ENCODE data around the gene TGM2. TPM values are rescaled to one million over a fixed set of nuclear protein-coding genes. Genes with fewer than 3 reads are reported as not detected.

TGM2 gene
- total RNA-seq, 1 experiment from 2014 or later = 113 TPM

GRCh38 chr20:38187517-38187916, 22.4 kb upstream of the TGM2 start:
- POLR2A ChIA-PET = interaction anchor here (0.7 kb wide), 1 partner anchor 114 kb away, joined by 5 read pairs; no protein-coding TSS in a partner anchor
- intact Hi-C loops (cut with micrococcal nuclease; ENCODE audit: unreplicated experiment) = no loop called here
- H3K27ac ChIP-seq (ENCODE audit: low read length) = no peak overlapping the region
- TF ChIP-seq POLR2AphosphoS5 (IDR thresholded peaks at IDR 0.05; ENCODE audit: low read depth, low read length) = no peak
- TF ChIP-seq REST (IDR thresholded peaks at IDR 0.05; ENCODE audit: insufficient read depth in 1 of 2, low read depth in 2 of 2, low read length in 1 of 2) = no peak
- no peak for TF ChIP-seq SIN3A (IDR thresholded peaks at IDR 0.05; ENCODE audit: borderline replicate concordance, insufficient read depth, low read depth, low read length)
- no peak for TF ChIP-seq CTCF (IDR thresholded peaks at IDR 0.05)
- no peak for TF ChIP-seq TCF7L2 (IDR thresholded peaks at IDR 0.05; ENCODE audit: low read depth, low read length)
- no TSS peak for BruUV-seq (replicated peaks)
- no peak for ATAC-seq
- no peaks in the 10 kb centered on the region for H3K4me1 ChIP-seq (ENCODE audit: control insufficient read depth, insufficient read depth, low read length)
- no peaks in the 10 kb centered on the region for H3K9me3 ChIP-seq (ENCODE audit: control insufficient read depth, insufficient read depth, low read depth, low read length)
- DNase-seq (ENCODE audit: low read depth, low spot score) = no peak
- no peaks in the 10 kb centered on the region for H3K36me3 ChIP-seq (ENCODE audit: control insufficient read depth, insufficient read depth, low read length)
- in situ Hi-C loops (cut with HindIII; ENCODE audit: low pct_unique_long_range_greater_than_20kb, low sequenced_read_pairs) = no loop called here
- H3K4me3 ChIP-seq (ENCODE audit: low read depth in 2 of 2, low read length in 2 of 2) = no peak overlapping the region
- CTCF ChIA-PET = interaction anchor here (0.6 to 1.5 kb wide), 3 partner anchors 33 to 114 kb away, joined by 4 to 6 read pairs (median 4); no protein-coding TSS in a partner anchor
- no peaks in the 10 kb centered on the region for H3K27me3 ChIP-seq (ENCODE audit: control insufficient read depth, insufficient read depth, low read length)

GRCh38 chr20:38186788-38187221, 21.7 kb upstream of the TGM2 start:
- intact Hi-C loops (cut with micrococcal nuclease; ENCODE audit: unreplicated experiment) = no loop called here

GRCh38 chr20:38184101-38184500, 19.0 kb upstream of the TGM2 start:
- no peaks in the 10 kb centered on the region for H3K36me3 ChIP-seq (ENCODE audit: control insufficient read depth, insufficient read depth, low read length)
- ChIA-PET POLR2A (no interaction called here), CTCF (no interaction called here)
- TF ChIP-seq POLR2AphosphoS5 (IDR thresholded peaks at IDR 0.05; ENCODE audit: low read depth, low read length) = no peak
- no peak for TF ChIP-seq TCF7L2 (IDR thresholded peaks at IDR 0.05; ENCODE audit: low read depth, low read length)
- TF ChIP-seq SIN3A (IDR thresholded peaks at IDR 0.05; ENCODE audit: borderline replicate concordance, insufficient read depth, low read depth, low read length) = no peak
- TF ChIP-seq REST (IDR thresholded peaks at IDR 0.05; ENCODE audit: insufficient read depth in 1 of 2, low read depth in 2 of 2, low read length in 1 of 2) = no peak
- TF ChIP-seq CTCF (IDR thresholded peaks at IDR 0.05) = no peak
- no peaks in the 10 kb centered on the region for H3K9me3 ChIP-seq (ENCODE audit: control insufficient read depth, insufficient read depth, low read depth, low read length)
- ATAC-seq (no peak), DNase-seq (ENCODE audit: low read depth, low spot score) (no peak)
- no peak overlapping the region for H3K4me3 ChIP-seq (ENCODE audit: low read depth in 2 of 2, low read length in 2 of 2)
- H3K27ac ChIP-seq (ENCODE audit: low read length) = no peak overlapping the region
- no peaks in the 10 kb centered on the region for H3K4me1 ChIP-seq (ENCODE audit: control insufficient read depth, insufficient read depth, low read length)
- intact Hi-C loops (cut with micrococcal nuclease; ENCODE audit: unreplicated experiment) = no loop called here
- no peaks in the 10 kb centered on the region for H3K27me3 ChIP-seq (ENCODE audit: control insufficient read depth, insufficient read depth, low read length)
- no TSS peak for BruUV-seq (replicated peaks)
- in situ Hi-C loops (cut with HindIII; ENCODE audit: low pct_unique_long_range_greater_than_20kb, low sequenced_read_pairs) = no loop called here

More at GRCh38 chr20:38186788-38187221, 21.7 kb upstream of the TGM2 start:
- no peaks in the 10 kb centered on the region for H3K27me3 ChIP-seq (ENCODE audit: control insufficient read depth, insufficient read depth, low read length)
- TF ChIP-seq POLR2AphosphoS5 (IDR thresholded peaks at IDR 0.05; ENCODE audit: low read depth, low read length) = no peak
- DNase-seq (ENCODE audit: low read depth, low spot score) (no peak), ATAC-seq (no peak)
- H3K9me3 ChIP-seq (ENCODE audit: control insufficient read depth, insufficient read depth, low read depth, low read length) = no peaks in the 10 kb centered on the region
- in situ Hi-C loops (cut with HindIII; ENCODE audit: low pct_unique_long_range_greater_than_20kb, low sequenced_read_pairs) = no loop called here
- H3K27ac ChIP-seq (ENCODE audit: low read length) = no peak overlapping the region
- no peaks in the 10 kb centered on the region for H3K4me1 ChIP-seq (ENCODE audit: control insufficient read depth, insufficient read depth, low read length)
- no peak overlapping the region for H3K4me3 ChIP-seq (ENCODE audit: low read depth in 2 of 2, low read length in 2 of 2)
- POLR2A ChIA-PET = no interaction called here
- CTCF ChIA-PET = interaction anchor here (0.6 to 1.5 kb wide), 2 partner anchors 34 to 113 kb away, joined by 4 read pairs; no protein-coding TSS in a partner anchor
- H3K36me3 ChIP-seq (ENCODE audit: control insufficient read depth, insufficient read depth, low read length) = no peaks in the 10 kb centered on the region
- BruUV-seq (replicated peaks) = no TSS peak
